Activated CD4-positive, alpha-beta memory T cell treated with anti-CD3 and anti-CD28 coated beads for 36 hours (primary cell): Measurements from ENCODE around the gene MAP3K5. TPM values are rescaled to one million over a fixed set of nuclear protein-coding genes. Genes with fewer than 3 reads are reported as not detected.
"Not testable (repeated sequence)": the region's sequence is repeated elsewhere in the genome, so short reads cannot be mapped to it uniquely, and the experiment has no call there.

Source experiments
- CTCF ChIA-PET: fragments of 350-600 bp; sonication (Branson Sonifier 250); formaldehyde crosslinking; loops from one replicate; lab custom pipeline; 2021; ENCODE audit warnings: antibody characterized with exemption, inconsistent platforms; lab: Charles Lee
- POLR2A ChIA-PET: fragments of 350-600 bp; sonication (Branson Sonifier 250); formaldehyde crosslinking; loops from one replicate; lab custom pipeline; 2021; ENCODE audit warnings: antibody characterized with exemption; lab: Charles Lee
- DNase-seq: peaks from one replicate; pipeline ENCODE4 v3.0.0-alpha.2; 2020
- H3K27ac Mint-ChIP-seq: one replicate; pipeline ENCODE4 v1.8.0; 2021; ENCODE audit warnings: mixed read lengths
- H3K27me3 Mint-ChIP-seq: one replicate; pipeline ENCODE4 v1.8.0; 2021; ENCODE audit warnings: mixed read lengths
- H3K36me3 Mint-ChIP-seq: one replicate; pipeline ENCODE4 v1.8.0; 2021; ENCODE audit warnings: mixed read lengths
- H3K4me1 Mint-ChIP-seq: one replicate; pipeline ENCODE4 v1.8.0; 2021; ENCODE audit warnings: low read depth, mixed read lengths
- H3K4me3 Mint-ChIP-seq: one replicate; pipeline ENCODE4 v1.8.0; 2021; ENCODE audit warnings: mild to moderate bottlenecking, mixed read lengths
- H3K9me3 Mint-ChIP-seq: one replicate; pipeline ENCODE4 v1.8.0; 2021; ENCODE audit warnings: mixed read lengths
- intact Hi-C: fragments of 100-400 bp; cut with micrococcal nuclease; formaldehyde crosslinking; loops from one replicate; pipeline ENCODE4 v1.15.1; 2023
- total RNA-seq, 2 experiments: library from RNA; stranded (reverse); gene quantifications; one replicate each; pipeline ENCODE4 v1.2.3, GENCODE V29; 2021

MAP3K5 gene
- total RNA-seq, 2 experiments from 2014 or later, result 13.2 to 13.8 TPM

DNA sequence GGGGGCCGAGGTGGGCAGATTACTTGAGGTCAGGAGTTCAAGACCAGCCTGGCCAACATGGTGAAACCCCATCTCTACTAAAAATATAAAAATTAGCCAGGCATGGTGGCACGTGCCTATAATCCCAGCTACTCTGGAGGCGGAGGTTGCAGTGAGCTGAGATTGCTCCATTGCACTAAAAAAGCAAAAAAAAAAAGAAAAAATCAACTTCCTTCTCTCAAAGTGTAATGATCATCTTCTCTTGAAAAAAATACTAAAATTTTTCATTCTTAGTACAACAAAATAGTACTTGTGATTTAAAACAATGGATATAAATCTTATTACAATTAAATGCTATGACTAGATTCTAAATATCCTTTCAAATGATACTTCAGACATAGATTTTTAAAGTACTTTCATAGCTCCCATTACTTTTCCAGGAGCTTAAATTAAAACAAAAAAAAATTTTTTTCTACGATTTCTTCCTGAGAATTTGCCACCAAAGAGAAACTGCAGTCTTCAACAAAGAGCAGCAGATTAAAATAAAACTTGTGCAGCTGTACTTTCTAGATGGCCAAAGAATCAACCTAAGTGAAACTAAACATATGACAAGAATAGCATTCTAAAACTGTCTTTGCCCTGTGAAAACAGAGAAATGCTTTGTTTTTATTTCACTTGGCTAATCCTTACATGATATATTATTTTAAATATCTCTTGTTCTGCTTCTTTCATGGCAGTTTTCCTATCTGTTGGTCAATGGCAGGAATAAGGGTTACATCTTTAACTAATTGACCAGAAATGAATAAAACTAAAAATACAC is 75.2 kb downstream of the MAP3K5 start:
- Mint-ChIP-seq H3K4me1 (peaks cover 35% of the 10 kb centered on the region), H3K36me3 (peaks cover 16% of the 10 kb centered on the region), H3K4me3 (no peak overlapping the region), H3K27me3 (no peaks in the 10 kb centered on the region), H3K27ac (no peak overlapping the region), H3K9me3 (peaks cover 13% of the 10 kb centered on the region)
- ChIA-PET POLR2A (no interaction called here), CTCF (interaction anchor here (1.8 to 4.9 kb wide), 3 partner anchors 73 to 75 kb away, joined by 8 to 37 read pairs (median 29); partner anchors contain the start of gene MAP3K5)
- intact Hi-C loops, result no loop called here
- no peak for DNase-seq

GRCh38 chr6:136712642-136713041 is 79.6 kb downstream of the MAP3K5 start:
- CTCF ChIA-PET, result interaction anchor here (2.0 to 4.0 kb wide), 2 partner anchors 68 to 80 kb away, joined by 7 to 20 read pairs; partner anchors contain the start of gene MAP3K5
- not testable (repeated sequence) for H3K27ac Mint-ChIP-seq

DNA sequence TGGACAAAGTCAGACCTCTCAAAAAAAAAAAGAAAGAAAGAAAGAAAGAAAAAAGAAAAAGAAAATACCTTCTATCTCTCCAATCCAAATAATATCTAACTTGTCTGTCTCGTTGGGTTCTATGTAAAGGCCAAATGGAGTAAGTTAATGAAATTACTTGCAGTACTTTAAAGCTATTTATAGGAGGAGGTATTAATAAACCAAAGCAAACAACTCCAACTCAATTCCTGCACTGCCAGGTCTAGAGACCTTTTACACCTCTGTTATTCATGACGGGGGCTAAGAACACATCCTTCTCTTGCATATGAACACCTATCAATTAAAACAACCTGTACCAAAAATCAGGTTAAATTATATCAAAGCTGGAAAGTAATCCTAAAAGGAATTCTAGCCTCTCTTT is 80.6 kb downstream of the MAP3K5 start:
- Mint-ChIP-seq H3K36me3 (peaks cover 13% of the 10 kb centered on the region), H3K4me3 (no peak overlapping the region), H3K4me1 (peaks cover 6% of the 10 kb centered on the region), H3K27me3 (no peaks in the 10 kb centered on the region), H3K27ac (no peak overlapping the region), H3K9me3 (peaks cover 11% of the 10 kb centered on the region)
- CTCF ChIA-PET, result interaction anchor here (1.5 to 4.0 kb wide), 2 partner anchors 66 to 81 kb away, joined by 4 to 20 read pairs; partner anchors contain the start of gene MAP3K5
- intact Hi-C loops, result no loop called here
- no peak for DNase-seq
- POLR2A ChIA-PET, result interaction anchor here (0.7 to 1.0 kb wide), 2 partner anchors 81 to 1130 kb away, joined by 3 read pairs; partner anchors contain the start of gene MAP3K5

More at GRCh38 chr6:136712642-136713041, 79.6 kb downstream of the MAP3K5 start:
- peaks cover 11% of the 10 kb centered on the region for H3K9me3 Mint-ChIP-seq
- peaks cover 13% of the 10 kb centered on the region for H3K36me3 Mint-ChIP-seq
- H3K27me3 Mint-ChIP-seq, H3K4me1 Mint-ChIP-seq, POLR2A ChIA-PET, H3K4me3 Mint-ChIP-seq, DNase-seq, intact Hi-C loops: not testable (repeated sequence)

GRCh38 chr6:136710877-136711552 is 81.3 kb downstream of the MAP3K5 start:
- Mint-ChIP-seq H3K9me3 (peaks cover 11% of the 10 kb centered on the region), H3K4me1 (peaks cover 2% of the 10 kb centered on the region), H3K36me3 (peaks cover 13% of the 10 kb centered on the region), H3K27me3 (no peaks in the 10 kb centered on the region), H3K4me3 (no peak overlapping the region), H3K27ac (no peak overlapping the region)
- POLR2A ChIA-PET, result interaction anchor here (0.6 to 1.0 kb wide), 2 partner anchors 81 to 1622 kb away, joined by 3 to 5 read pairs; partner anchors contain the start of gene MAP3K5
- intact Hi-C loops, result no loop called here
- no peak for DNase-seq
- CTCF ChIA-PET, result interaction anchor here (1.5 to 4.0 kb wide), 2 partner anchors 66 to 81 kb away, joined by 4 to 20 read pairs; partner anchors contain the start of gene MAP3K5

DNA sequence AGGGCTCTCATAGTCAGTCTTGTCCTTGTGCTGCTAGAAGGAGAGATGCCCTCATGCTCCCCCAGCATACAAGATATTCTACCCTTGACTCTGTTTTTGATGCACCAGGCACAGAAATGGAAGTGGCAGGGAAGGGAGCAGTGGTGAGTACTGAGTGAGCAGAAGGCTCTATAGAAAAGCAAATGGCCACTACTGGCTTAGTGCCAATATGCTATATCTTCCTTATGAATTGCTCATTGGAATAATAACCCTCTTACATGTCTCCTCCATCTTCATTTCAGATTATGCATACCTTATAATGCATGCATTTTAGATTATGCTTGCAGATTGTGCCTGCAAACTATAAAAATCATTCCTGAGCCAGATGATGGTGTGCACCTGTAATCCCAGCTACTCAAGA is 82.8 kb downstream of the MAP3K5 start:
- Mint-ChIP-seq H3K27me3 (no peaks in the 10 kb centered on the region), H3K9me3 (peaks cover 11% of the 10 kb centered on the region), H3K4me3 (no peak overlapping the region), H3K36me3 (peaks cover 10% of the 10 kb centered on the region), H3K4me1 (peaks cover 2% of the 10 kb centered on the region), H3K27ac (no peak overlapping the region)
- DNase-seq, result no peak
- intact Hi-C loops, result no loop called here
- POLR2A ChIA-PET, result no interaction called here
- CTCF ChIA-PET, result no interaction called here

DNA sequence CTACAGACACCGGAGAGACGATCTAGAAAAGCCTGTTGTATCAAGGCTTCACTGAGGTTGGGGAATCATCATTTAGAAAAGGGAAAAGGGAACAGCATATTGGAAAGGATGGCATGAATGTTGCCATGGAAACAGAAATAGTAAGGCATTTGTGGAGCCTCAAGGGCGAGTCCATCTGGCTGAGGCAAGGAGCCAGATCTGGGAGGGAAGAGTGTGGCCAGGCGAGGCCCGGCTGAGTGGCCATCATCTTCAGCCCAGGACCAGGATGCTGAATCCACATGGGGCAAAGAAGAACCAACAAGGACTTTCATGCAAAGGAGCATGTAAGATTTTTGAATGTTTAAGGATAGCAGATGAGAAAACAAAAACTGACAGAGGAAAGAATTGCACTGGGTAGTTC is 85.8 kb downstream of the MAP3K5 start:
- H3K27me3 Mint-ChIP-seq, result no peaks in the 10 kb centered on the region
- H3K27ac Mint-ChIP-seq, result no peak overlapping the region
- no peak overlapping the region for H3K4me3 Mint-ChIP-seq
- POLR2A ChIA-PET, result no interaction called here
- no peaks in the 10 kb centered on the region for H3K9me3 Mint-ChIP-seq
- H3K36me3 Mint-ChIP-seq, result no peaks in the 10 kb centered on the region
- no peak for DNase-seq
- H3K4me1 Mint-ChIP-seq, result peaks cover 9% of the 10 kb centered on the region
- intact Hi-C loops, result no loop called here
- CTCF ChIA-PET, result interaction anchor here (0.8 kb wide), 1 partner anchor 62 kb away, joined by 4 read pairs; no protein-coding TSS in a partner anchor

- intact Hi-C loops, result no loop called here
- Mint-ChIP-seq H3K27me3 (no peaks in the 10 kb centered on the region), H3K4me3 (no peak overlapping the region), H3K27ac (no peak overlapping the region), H3K36me3 (no peaks in the 10 kb centered on the region), H3K9me3 (no peaks in the 10 kb centered on the region), H3K4me1 (peaks cover 29% of the 10 kb centered on the region)
- POLR2A ChIA-PET, result no interaction called here
- no peak for DNase-seq
- CTCF ChIA-PET, result interaction anchor here (0.6 kb wide), 1 partner anchor 59 kb away, joined by 3 read pairs; no protein-coding TSS in a partner anchor
Observed at GRCh38 chr6:136703331-136703865, 88.9 kb downstream of the MAP3K5 start.

- Mint-ChIP-seq H3K27ac (no peak overlapping the region), H3K9me3 (no peaks in the 10 kb centered on the region), H3K4me3 (no peak overlapping the region), H3K4me1 (peaks cover 29% of the 10 kb centered on the region), H3K27me3 (no peaks in the 10 kb centered on the region), H3K36me3 (peaks cover 7% of the 10 kb centered on the region)
- DNase-seq, result no peak
- intact Hi-C loops, result no loop called here
- POLR2A ChIA-PET, result interaction anchor here (1.5 kb wide), 1 partner anchor 91 kb away, joined by 5 read pairs; the partner anchor contains the start of gene MAP3K5
- CTCF ChIA-PET, result interaction anchor here (1.2 to 4.6 kb wide), 2 partner anchors 57 to 91 kb away, joined by 3 to 28 read pairs; partner anchors contain the start of gene MAP3K5
Observed at GRCh38 chr6:136701045-136701444, 91.2 kb downstream of the MAP3K5 start.

GRCh38 chr6:136699358-136699757 is 92.9 kb downstream of the MAP3K5 start:
- peaks cover 29% of the 10 kb centered on the region for H3K4me1 Mint-ChIP-seq
- ChIA-PET CTCF (interaction anchor here (4.2 to 4.6 kb wide), 2 partner anchors 55 to 93 kb away, joined by 14 to 28 read pairs; partner anchors contain the start of gene MAP3K5), POLR2A (interaction anchor here (1.5 kb wide), 1 partner anchor 93 kb away, joined by 5 read pairs; the partner anchor contains the start of gene MAP3K5)
- no peaks in the 10 kb centered on the region for H3K27me3 Mint-ChIP-seq
- DNase-seq, result no peak
- H3K36me3 Mint-ChIP-seq, result peaks cover 7% of the 10 kb centered on the region
- H3K4me3 Mint-ChIP-seq, result no peak overlapping the region
- intact Hi-C loops, result no loop called here
- H3K27ac Mint-ChIP-seq, result no peak overlapping the region
- no peaks in the 10 kb centered on the region for H3K9me3 Mint-ChIP-seq

GRCh38 chr6:136696783-136697364 is 95.4 kb downstream of the MAP3K5 start:
- ChIA-PET CTCF (interaction anchor here (0.6 to 4.2 kb wide), 3 partner anchors 53 to 95 kb away, joined by 3 to 14 read pairs (median 3); partner anchors contain the start of gene MAP3K5), POLR2A (no interaction called here)
- intact Hi-C loops, result no loop called here
- no peak overlapping the region for H3K4me3 Mint-ChIP-seq
- peaks cover 24% of the 10 kb centered on the region for H3K4me1 Mint-ChIP-seq
- no peak overlapping the region for H3K27ac Mint-ChIP-seq
- H3K36me3 Mint-ChIP-seq, result peaks cover 11% of the 10 kb centered on the region
- no peaks in the 10 kb centered on the region for H3K27me3 Mint-ChIP-seq
- no peaks in the 10 kb centered on the region for H3K9me3 Mint-ChIP-seq
- no peak for DNase-seq

DNA sequence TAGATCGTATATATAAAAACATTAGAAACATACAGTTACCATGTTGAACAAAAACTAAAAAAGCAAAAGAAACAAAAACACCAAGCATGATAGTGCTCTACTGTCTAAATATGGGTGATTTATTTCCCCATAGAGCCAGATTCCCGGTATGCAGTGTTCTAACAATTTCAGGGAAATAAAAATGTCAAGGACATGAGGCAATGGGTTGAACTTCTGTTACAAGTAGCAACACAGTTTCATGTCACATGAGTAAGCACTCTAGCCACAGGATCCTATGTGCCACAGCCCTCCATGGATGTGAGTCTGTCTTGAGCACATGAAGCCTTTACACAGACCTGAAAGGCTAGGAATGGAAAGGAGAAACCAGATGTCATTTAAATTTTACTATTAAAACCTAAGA is 96.0 kb downstream of the MAP3K5 start:
- POLR2A ChIA-PET, result no interaction called here
- DNase-seq, result no peak
- Mint-ChIP-seq H3K4me3 (no peak overlapping the region), H3K4me1 (peaks cover 18% of the 10 kb centered on the region), H3K27ac (no peak overlapping the region), H3K9me3 (no peaks in the 10 kb centered on the region), H3K27me3 (no peaks in the 10 kb centered on the region), H3K36me3 (peaks cover 11% of the 10 kb centered on the region)
- intact Hi-C loops, result no loop called here
- CTCF ChIA-PET, result interaction anchor here (0.6 to 4.2 kb wide), 2 partner anchors 52 to 96 kb away, joined by 3 to 14 read pairs; partner anchors contain the start of gene MAP3K5
